Stimulated activated CD4-positive, alpha-beta T cell treated with anti-CD3 and anti-CD28 coated beads, TNF-alpha, amount 100 ng/mL, for 48 hours (primary cell): Measurements from ENCODE around the gene MEI1.
A peak's percentile ranks its signal among the peaks of the same experiment; 100 is the strongest.
"Not testable (repeated sequence)": the region's sequence is repeated elsewhere in the genome, so short reads cannot be mapped to it uniquely, and the experiment has no call there.

Source experiments
- DNase-seq, 3 donors: peaks; one replicate each; pipeline ENCODE4 v3.0.0-alpha.2; 2020; ENCODE audit warnings: low read depth in 3 of 3

Gene MEI1

GRCh38 chr22:41822317-41823057 is 123.2 kb downstream of the MEI1 start:
- no peak for DNase-seq

- no peak for DNase-seq
Observed at GRCh38 chr22:41823797-41824196, 124.5 kb downstream of the MEI1 start.

GRCh38 chr22:41825376-41825775 is 126.1 kb downstream of the MEI1 start:
- no peak for DNase-seq

- DNase-seq = no peak
Observed at GRCh38 chr22:41826021-41826420, 126.7 kb downstream of the MEI1 start.

GRCh38 chr22:41826430-41827383 is 127.4 kb downstream of the MEI1 start:
- no peak for DNase-seq

GRCh38 chr22:41827671-41828070 is 128.4 kb downstream of the MEI1 start:
- DNase-seq = no peak

- no peak for DNase-seq
Observed at GRCh38 chr22:41828516-41828915, 129.2 kb downstream of the MEI1 start.

- no peak for DNase-seq
Observed at GRCh38 chr22:41830174-41830573, 130.9 kb downstream of the MEI1 start.

GRCh38 chr22:41831383-41831782 is 132.1 kb downstream of the MEI1 start:
- DNase-seq = no peak

- DNase-seq = no peak
Observed at GRCh38 chr22:41831828-41832552, 132.7 kb downstream of the MEI1 start.

GRCh38 chr22:41832553-41833368 is 133.5 kb downstream of the MEI1 start, which contains the start of gene SREBF2:
Gene SREBF2, plus strand, starts transcription at chr22:41833105. Its CDS starts 166 bp downstream, at chr22:41833271.
- peak; percentile 98 to 99 (median 99) for DNase-seq

GRCh38 chr22:41833369-41834004 is 134.2 kb downstream of the MEI1 start:
- DNase-seq = no peak

- no peak for DNase-seq
Observed at GRCh38 chr22:41834005-41834944, 135.0 kb downstream of the MEI1 start.

- DNase-seq = not testable (repeated sequence)
Observed at GRCh38 chr22:41835462-41835861, 136.2 kb downstream of the MEI1 start.

- DNase-seq = no peak
Observed at GRCh38 chr22:41836551-41836950, 137.2 kb downstream of the MEI1 start.

- DNase-seq = no peak
Observed at GRCh38 chr22:41838842-41839618, 139.7 kb downstream of the MEI1 start.

- DNase-seq = no peak
Observed at GRCh38 chr22:41840216-41840615, 140.9 kb downstream of the MEI1 start.

GRCh38 chr22:41841085-41841712 is 141.9 kb downstream of the MEI1 start:
- no peak for DNase-seq
